GM23338 (cell line): Measurements from ENCODE around the gene ABCC10. TPM values are rescaled to one million over a fixed set of nuclear protein-coding genes. Genes with fewer than 3 reads are reported as not detected.
"Not testable (repeated sequence)": the region's sequence is repeated elsewhere in the genome, so short reads cannot be mapped to it uniquely, and the experiment has no call there.

Experiments
- ATAC-seq: fragments of 200-7000 bp; cut with Tn5 transposase; 3 replicates; pipeline ENCODE4 v1.9.1; 2020
- DNase-seq: peaks from one replicate; pipeline ENCODE4 v3.0.0-alpha.2; 2015; ENCODE audit warnings: low spot score
- H2AFZ ChIP-seq: fragments of 200-600 bp; sonication (generic); 2 replicates; pipeline ENCODE4 v1.8.0; 2016; ENCODE audit warnings: antibody characterized with exemption, mild to moderate bottlenecking, moderate library complexity
- H3F3A ChIP-seq: fragments of 200-600 bp; sonication (generic); replicated peaks from 2 replicates; pipeline ENCODE4 v1.8.0; 2017; ENCODE audit warnings: antibody characterized with exemption, mixed run types, low read depth
- H3K27ac ChIP-seq: fragments of 200-600 bp; sonication (generic); 2 replicates; pipeline ENCODE4 v1.6.1; 2016; ENCODE audit warnings: low read depth
- H3K27me3 ChIP-seq: fragments of 200-600 bp; sonication (generic); 2 replicates; pipeline ENCODE4 v1.8.0; 2016; ENCODE audit warnings: mild to moderate bottlenecking, mixed run types, moderate library complexity; ENCODE audit not compliant: insufficient read depth
- H3K36me3 ChIP-seq: fragments of 200-600 bp; sonication (generic); 2 replicates; pipeline ENCODE4 v1.8.0; 2016; ENCODE audit warnings: mild to moderate bottlenecking; ENCODE audit not compliant: insufficient read depth
- H3K4me1 ChIP-seq: fragments of 200-600 bp; sonication (generic); 2 replicates; pipeline ENCODE4 v1.8.0; 2016; ENCODE audit warnings: mild to moderate bottlenecking, moderate library complexity; ENCODE audit not compliant: insufficient read depth
- H3K4me2 ChIP-seq: fragments of 200-600 bp; sonication (generic); 2 replicates; pipeline ENCODE4 v1.7.1; 2017; ENCODE audit warnings: mixed run types
- H3K4me3 ChIP-seq: fragments of 200-600 bp; sonication (generic); 2 replicates; pipeline ENCODE4 v1.6.1; 2016; ENCODE audit warnings: mixed run types
- H3K79me2 ChIP-seq: fragments of 200-600 bp; sonication (generic); replicated peaks from 2 replicates; pipeline ENCODE4 v1.8.0; 2017; ENCODE audit warnings: mild to moderate bottlenecking; ENCODE audit not compliant: insufficient read depth
- H3K9me2 ChIP-seq: fragments of 200-600 bp; sonication (generic); 2 replicates; pipeline ENCODE4 v1.8.0; 2017; ENCODE audit not compliant: insufficient read depth
- H4K20me1 ChIP-seq: fragments of 200-600 bp; sonication (generic); replicated peaks from 2 replicates; pipeline ENCODE4 v1.8.0; 2017; ENCODE audit warnings: mild to moderate bottlenecking; ENCODE audit not compliant: insufficient read depth
- H3K27ac Mint-ChIP-seq: 2 replicates; pipeline ENCODE4 v1.8.0; 2020; ENCODE audit warnings: inconsistent platforms, mild to moderate bottlenecking, moderate library complexity, mixed read lengths
- H3K27me3 Mint-ChIP-seq: 3 replicates; pipeline ENCODE4 v1.8.0; 2022; ENCODE audit warnings: low read depth, mild to moderate bottlenecking, moderate library complexity, mixed read lengths, inconsistent platforms; ENCODE audit not compliant: insufficient read depth, poor library complexity
- H3K36me3 Mint-ChIP-seq: 3 replicates; pipeline ENCODE4 v1.8.0; 2021; ENCODE audit warnings: low read depth, mild to moderate bottlenecking, inconsistent platforms, moderate library complexity, mixed read lengths
- H3K4me1 Mint-ChIP-seq: 3 replicates; pipeline ENCODE4 v1.8.0; 2020; ENCODE audit warnings: mild to moderate bottlenecking, inconsistent platforms, mixed read lengths
- H3K4me3 Mint-ChIP-seq: 3 replicates; pipeline ENCODE4 v1.8.0; 2021; ENCODE audit warnings: moderate library complexity, mild to moderate bottlenecking, inconsistent platforms, mixed read lengths
- H3K9me3 Mint-ChIP-seq: 3 replicates; pipeline ENCODE4 v1.8.0; 2020; ENCODE audit warnings: moderate library complexity, mild to moderate bottlenecking, inconsistent platforms, mixed read lengths
- CTCF ChIP-seq, 2 experiments: fragments of 200-600 bp in 1 of 2; sonication (generic) in 1 of 2; conservative IDR thresholded peaks; 2 replicates each; pipeline versions ENCODE4 v1.5.1 to v1.6.1; 2016 to 2017; ENCODE audit warnings: antibody characterized with exemption in 2 of 2, low read depth in 2 of 2, mild to moderate bottlenecking in 2 of 2, moderate library complexity in 1 of 2
- polyA plus RNA-seq: library from polyadenylated mRNA; unstranded; fragments of >200 nt; fragmentation: Nextera tagmentation; extraction: Ambion mirVana; gene quantifications from 2 replicates; pipeline ENCODE4 v1.2.1, GENCODE V29; 2016
- total RNA-seq: library from RNA; depleted of rRNA; stranded (reverse); fragments of >200 nt; shearing (Covaris generic); gene quantifications from 2 replicates; pipeline ENCODE4 v1.2.3, GENCODE V29; 2014
- TF ChIP-seq, protein P1 (sequence below): fragments of 250-450 bp; sonication (Bioruptor Pico); IDR thresholded peaks from 2 replicates; pipeline ENCODE4 v1.5.0; 2020; ENCODE audit warnings: mild to moderate bottlenecking, moderate library complexity
- TF ChIP-seq, protein P2 (sequence below): IDR thresholded peaks from one replicate; pipeline ENCODE4 v1.6.1; 2018; ENCODE audit warnings: antibody characterized with exemption; ENCODE audit not compliant: unreplicated experiment

ABCC10 gene
- total and polyA plus RNA-seq, 2 experiments from 2014 or later = 16.9 to 17.5 TPM

- TF ChIP-seq, protein P1, sequence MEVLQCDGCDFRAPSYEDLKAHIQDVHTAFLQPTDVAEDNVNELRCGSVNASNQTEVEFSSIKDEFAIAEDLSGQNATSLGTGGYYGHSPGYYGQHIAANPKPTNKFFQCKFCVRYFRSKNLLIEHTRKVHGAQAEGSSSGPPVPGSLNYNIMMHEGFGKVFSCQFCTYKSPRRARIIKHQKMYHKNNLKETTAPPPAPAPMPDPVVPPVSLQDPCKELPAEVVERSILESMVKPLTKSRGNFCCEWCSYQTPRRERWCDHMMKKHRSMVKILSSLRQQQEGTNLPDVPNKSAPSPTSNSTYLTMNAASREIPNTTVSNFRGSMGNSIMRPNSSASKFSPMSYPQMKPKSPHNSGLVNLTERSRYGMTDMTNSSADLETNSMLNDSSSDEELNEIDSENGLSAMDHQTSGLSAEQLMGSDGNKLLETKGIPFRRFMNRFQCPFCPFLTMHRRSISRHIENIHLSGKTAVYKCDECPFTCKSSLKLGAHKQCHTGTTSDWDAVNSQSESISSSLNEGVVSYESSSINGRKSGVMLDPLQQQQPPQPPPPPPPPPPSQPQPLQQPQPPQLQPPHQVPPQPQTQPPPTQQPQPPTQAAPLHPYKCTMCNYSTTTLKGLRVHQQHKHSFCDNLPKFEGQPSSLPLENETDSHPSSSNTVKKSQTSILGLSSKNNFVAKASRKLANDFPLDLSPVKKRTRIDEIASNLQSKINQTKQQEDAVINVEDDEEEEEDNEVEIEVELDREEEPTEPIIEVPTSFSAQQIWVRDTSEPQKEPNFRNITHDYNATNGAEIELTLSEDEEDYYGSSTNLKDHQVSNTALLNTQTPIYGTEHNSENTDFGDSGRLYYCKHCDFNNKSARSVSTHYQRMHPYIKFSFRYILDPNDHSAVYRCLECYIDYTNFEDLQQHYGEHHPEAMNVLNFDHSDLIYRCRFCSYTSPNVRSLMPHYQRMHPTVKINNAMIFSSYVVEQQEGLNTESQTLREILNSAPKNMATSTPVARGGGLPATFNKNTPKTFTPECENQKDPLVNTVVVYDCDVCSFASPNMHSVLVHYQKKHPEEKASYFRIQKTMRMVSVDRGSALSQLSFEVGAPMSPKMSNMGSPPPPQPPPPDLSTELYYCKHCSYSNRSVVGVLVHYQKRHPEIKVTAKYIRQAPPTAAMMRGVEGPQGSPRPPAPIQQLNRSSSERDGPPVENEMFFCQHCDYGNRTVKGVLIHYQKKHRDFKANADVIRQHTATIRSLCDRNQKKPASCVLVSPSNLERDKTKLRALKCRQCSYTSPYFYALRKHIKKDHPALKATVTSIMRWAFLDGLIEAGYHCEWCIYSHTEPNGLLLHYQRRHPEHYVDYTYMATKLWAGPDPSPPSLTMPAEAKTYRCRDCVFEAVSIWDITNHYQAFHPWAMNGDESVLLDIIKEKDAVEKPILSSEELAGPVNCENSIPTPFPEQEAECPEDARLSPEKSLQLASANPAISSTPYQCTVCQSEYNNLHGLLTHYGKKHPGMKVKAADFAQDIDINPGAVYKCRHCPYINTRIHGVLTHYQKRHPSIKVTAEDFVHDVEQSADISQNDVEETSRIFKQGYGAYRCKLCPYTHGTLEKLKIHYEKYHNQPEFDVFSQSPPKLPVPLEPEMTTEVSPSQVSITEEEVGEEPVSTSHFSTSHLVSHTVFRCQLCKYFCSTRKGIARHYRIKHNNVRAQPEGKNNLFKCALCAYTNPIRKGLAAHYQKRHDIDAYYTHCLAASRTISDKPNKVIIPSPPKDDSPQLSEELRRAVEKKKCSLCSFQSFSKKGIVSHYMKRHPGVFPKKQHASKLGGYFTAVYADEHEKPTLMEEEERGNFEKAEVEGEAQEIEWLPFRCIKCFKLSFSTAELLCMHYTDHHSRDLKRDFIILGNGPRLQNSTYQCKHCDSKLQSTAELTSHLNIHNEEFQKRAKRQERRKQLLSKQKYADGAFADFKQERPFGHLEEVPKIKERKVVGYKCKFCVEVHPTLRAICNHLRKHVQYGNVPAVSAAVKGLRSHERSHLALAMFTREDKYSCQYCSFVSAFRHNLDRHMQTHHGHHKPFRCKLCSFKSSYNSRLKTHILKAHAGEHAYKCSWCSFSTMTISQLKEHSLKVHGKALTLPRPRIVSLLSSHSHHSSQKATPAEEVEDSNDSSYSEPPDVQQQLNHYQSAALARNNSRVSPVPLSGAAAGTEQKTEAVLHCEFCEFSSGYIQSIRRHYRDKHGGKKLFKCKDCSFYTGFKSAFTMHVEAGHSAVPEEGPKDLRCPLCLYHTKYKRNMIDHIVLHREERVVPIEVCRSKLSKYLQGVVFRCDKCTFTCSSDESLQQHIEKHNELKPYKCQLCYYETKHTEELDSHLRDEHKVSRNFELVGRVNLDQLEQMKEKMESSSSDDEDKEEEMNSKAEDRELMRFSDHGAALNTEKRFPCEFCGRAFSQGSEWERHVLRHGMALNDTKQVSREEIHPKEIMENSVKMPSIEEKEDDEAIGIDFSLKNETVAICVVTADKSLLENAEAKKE = no peak
- no peak for TF ChIP-seq CTCF (conservative IDR thresholded peaks at IDR 0.05; ENCODE audit: low read depth in 2 of 2)
- TF ChIP-seq, protein P2, sequence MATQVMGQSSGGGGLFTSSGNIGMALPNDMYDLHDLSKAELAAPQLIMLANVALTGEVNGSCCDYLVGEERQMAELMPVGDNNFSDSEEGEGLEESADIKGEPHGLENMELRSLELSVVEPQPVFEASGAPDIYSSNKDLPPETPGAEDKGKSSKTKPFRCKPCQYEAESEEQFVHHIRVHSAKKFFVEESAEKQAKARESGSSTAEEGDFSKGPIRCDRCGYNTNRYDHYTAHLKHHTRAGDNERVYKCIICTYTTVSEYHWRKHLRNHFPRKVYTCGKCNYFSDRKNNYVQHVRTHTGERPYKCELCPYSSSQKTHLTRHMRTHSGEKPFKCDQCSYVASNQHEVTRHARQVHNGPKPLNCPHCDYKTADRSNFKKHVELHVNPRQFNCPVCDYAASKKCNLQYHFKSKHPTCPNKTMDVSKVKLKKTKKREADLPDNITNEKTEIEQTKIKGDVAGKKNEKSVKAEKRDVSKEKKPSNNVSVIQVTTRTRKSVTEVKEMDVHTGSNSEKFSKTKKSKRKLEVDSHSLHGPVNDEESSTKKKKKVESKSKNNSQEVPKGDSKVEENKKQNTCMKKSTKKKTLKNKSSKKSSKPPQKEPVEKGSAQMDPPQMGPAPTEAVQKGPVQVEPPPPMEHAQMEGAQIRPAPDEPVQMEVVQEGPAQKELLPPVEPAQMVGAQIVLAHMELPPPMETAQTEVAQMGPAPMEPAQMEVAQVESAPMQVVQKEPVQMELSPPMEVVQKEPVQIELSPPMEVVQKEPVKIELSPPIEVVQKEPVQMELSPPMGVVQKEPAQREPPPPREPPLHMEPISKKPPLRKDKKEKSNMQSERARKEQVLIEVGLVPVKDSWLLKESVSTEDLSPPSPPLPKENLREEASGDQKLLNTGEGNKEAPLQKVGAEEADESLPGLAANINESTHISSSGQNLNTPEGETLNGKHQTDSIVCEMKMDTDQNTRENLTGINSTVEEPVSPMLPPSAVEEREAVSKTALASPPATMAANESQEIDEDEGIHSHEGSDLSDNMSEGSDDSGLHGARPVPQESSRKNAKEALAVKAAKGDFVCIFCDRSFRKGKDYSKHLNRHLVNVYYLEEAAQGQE = no peak
Measured at GRCh38 chr6:43389730-43390295, 37.5 kb upstream of the ABCC10 start (continued).

GRCh38 chr6:43390753-43391439 is 36.4 kb upstream of the ABCC10 start:
- H3F3A ChIP-seq, H3K4me3 ChIP-seq, H3K27ac Mint-ChIP-seq, H3K79me2 ChIP-seq, DNase-seq, H3K4me2 ChIP-seq, H3K4me3 Mint-ChIP-seq, H3K4me1 ChIP-seq, H4K20me1 ChIP-seq, H3K27me3 ChIP-seq, H3K27ac ChIP-seq, H3K9me2 ChIP-seq, H3K36me3 ChIP-seq, ATAC-seq, H3K9me3 Mint-ChIP-seq, H3K36me3 Mint-ChIP-seq: not testable (repeated sequence)
- peaks cover 36% of the 10 kb centered on the region for H3K4me1 Mint-ChIP-seq
- peaks cover 13% of the 10 kb centered on the region for H3K27me3 Mint-ChIP-seq
- H2AFZ ChIP-seq = peak overlapping the region; percentile 89; the same call in 1 of the 2 replicates
